Thyroid gland (tissue), 4 donors: ENCODE measurements around the gene CA10.

Experiments
- CTCF ChIP-seq, 6 experiments: fragments of 200-600 bp in 3 of 6; fragments of 450-650 bp in 3 of 6; sonication (generic) in 3 of 6; IDR thresholded peaks; one replicate each; pipeline ENCODE4 v1.5.1; 2016 to 2019; ENCODE audit warnings: antibody characterized with exemption in 6 of 6, mild to moderate bottlenecking in 2 of 6, inconsistent platforms in 1 of 6, moderate library complexity in 1 of 6
- POLR2A ChIP-seq, 2 donors: fragments of 450-650 bp; IDR thresholded peaks; one replicate each; pipeline ENCODE4 v1.6.1; 2017; ENCODE audit warnings: antibody characterized with exemption in 2 of 2, mild to moderate bottlenecking in 2 of 2, moderate library complexity in 1 of 2

DNA sequence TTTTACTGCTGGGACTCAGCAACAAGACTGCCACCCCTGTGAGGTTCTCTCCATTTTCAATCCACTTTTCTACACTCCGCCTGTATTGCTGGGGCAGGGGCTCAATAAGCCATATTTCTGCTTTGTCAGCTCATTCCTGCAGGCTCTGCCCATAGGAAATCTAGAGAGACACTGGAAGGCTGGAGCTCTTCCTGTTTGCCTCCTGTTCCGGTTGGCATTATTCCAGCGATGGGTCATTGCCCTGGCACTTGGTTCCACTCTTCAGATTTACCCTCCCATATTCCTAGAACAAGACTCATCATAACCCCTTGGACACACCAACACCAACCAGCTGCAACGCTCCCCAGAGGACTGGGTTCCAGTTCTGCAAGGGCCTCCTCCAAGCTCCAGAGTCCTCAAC is 210.4 kb downstream of the CA10 start:
- no peak for TF ChIP-seq CTCF (IDR thresholded peaks at IDR 0.05)
- TF ChIP-seq POLR2A (IDR thresholded peaks at IDR 0.05): no peak
